D721Med (cell line): Measurements from ENCODE around the gene TULP1.

ENCODE experiments used
- DNase-seq: peaks from one replicate; pipeline ENCODE4 v3.0.0; 2011; ENCODE audit warnings: low spot score; ENCODE audit not compliant: insufficient read length
- FAIRE-seq: peaks from 2 replicates; lab custom pipeline; 2011; peaks lifted over from hg19 to GRCh38; lab: Jason Lieb, UNC
- TF ChIP-seq, protein P1 (sequence below): IDR thresholded peaks from 2 replicates; pipeline ENCODE4 v1.5.1; 2012; ENCODE audit warnings: mild to moderate bottlenecking, control low read depth; ENCODE audit not compliant: insufficient read depth; ENCODE audit errors: missing control alignments

Gene TULP1

DNA sequence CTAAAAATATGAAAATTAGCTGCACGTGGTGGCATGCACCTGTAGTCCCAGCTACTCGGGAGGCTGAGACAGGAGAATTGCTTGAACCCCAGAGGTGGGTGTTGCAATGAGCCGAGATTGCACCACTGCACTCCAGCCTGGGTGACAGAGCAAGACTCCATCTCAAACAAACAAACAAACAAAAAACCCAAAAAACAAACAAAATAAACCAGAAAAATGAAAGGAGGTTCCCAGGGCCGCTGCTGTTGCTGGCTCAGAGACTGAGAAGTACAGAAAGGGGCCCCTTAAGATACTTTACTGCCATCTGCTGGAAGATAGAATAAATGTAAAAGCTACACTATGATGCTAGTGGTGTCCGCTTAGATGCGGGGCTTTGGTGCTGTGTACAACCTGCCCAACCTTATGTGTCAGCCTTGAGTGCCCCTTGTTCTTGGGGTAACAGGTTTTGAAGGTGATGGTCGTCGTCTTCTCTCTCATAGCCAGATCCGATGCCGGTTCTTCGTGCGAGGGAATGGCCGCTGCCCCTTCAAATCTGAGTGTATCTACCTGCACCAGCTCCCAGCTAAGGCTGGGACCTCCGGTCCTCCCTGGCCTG lies 63.3 kb downstream of the TULP1 start:
- DNase-seq (peak; percentile 75), FAIRE-seq (no peak)
- TF ChIP-seq, protein P1, sequence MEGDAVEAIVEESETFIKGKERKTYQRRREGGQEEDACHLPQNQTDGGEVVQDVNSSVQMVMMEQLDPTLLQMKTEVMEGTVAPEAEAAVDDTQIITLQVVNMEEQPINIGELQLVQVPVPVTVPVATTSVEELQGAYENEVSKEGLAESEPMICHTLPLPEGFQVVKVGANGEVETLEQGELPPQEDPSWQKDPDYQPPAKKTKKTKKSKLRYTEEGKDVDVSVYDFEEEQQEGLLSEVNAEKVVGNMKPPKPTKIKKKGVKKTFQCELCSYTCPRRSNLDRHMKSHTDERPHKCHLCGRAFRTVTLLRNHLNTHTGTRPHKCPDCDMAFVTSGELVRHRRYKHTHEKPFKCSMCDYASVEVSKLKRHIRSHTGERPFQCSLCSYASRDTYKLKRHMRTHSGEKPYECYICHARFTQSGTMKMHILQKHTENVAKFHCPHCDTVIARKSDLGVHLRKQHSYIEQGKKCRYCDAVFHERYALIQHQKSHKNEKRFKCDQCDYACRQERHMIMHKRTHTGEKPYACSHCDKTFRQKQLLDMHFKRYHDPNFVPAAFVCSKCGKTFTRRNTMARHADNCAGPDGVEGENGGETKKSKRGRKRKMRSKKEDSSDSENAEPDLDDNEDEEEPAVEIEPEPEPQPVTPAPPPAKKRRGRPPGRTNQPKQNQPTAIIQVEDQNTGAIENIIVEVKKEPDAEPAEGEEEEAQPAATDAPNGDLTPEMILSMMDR = peak; percentile 72

DNA sequence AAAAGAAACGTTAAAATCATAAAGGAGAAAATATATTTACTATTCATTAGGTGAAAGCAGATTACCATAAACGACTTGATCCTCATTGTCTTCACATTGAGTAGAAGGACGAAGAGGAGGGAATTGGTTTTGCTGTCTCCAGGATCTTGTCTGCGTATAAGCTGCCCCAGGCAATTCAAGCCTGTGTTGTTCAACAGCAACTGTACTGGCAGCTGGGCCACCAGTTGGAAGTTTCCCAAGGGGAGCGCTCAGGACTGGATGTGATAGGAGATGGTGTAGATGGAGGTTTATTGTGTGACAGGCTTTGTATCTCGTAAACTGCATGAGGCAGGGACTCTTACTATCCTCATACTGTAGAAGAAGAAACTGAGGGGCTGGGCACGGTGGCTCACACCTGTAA lies 64.5 kb downstream of the TULP1 start:
- TF ChIP-seq, protein P1 = no peak
- DNase-seq = no peak
- no peak for FAIRE-seq
